Breast epithelium (tissue), 3 donors: ENCODE results near the gene FERMT1.

Source experiments
- POLR2A ChIP-seq: fragments of 450-650 bp; IDR thresholded peaks from one replicate; pipeline ENCODE4 v1.6.1; 2016; ENCODE audit warnings: antibody characterized with exemption, mild to moderate bottlenecking, moderate library complexity
- POLR2AphosphoS5 ChIP-seq, 3 donors: sonication (generic); formaldehyde crosslinking; IDR thresholded peaks; one replicate each; pipeline ENCODE4 v1.6.1; 2017; ENCODE audit warnings: antibody characterized with exemption in 3 of 3
- TF ChIP-seq, protein P1 (sequence below), 3 donors: fragments of 450-650 bp; IDR thresholded peaks; one replicate each; pipeline ENCODE4 v1.5.1; 2016 to 2017; ENCODE audit warnings: antibody characterized with exemption in 3 of 3, mild to moderate bottlenecking in 3 of 3, moderate library complexity in 3 of 3

GRCh38 chr20:6041808-6042265 is 81.0 kb downstream of the FERMT1 start:
- TF ChIP-seq POLR2AphosphoS5 (IDR thresholded peaks at IDR 0.05) (no peak), POLR2A (no peak)
- TF ChIP-seq, protein P1, sequence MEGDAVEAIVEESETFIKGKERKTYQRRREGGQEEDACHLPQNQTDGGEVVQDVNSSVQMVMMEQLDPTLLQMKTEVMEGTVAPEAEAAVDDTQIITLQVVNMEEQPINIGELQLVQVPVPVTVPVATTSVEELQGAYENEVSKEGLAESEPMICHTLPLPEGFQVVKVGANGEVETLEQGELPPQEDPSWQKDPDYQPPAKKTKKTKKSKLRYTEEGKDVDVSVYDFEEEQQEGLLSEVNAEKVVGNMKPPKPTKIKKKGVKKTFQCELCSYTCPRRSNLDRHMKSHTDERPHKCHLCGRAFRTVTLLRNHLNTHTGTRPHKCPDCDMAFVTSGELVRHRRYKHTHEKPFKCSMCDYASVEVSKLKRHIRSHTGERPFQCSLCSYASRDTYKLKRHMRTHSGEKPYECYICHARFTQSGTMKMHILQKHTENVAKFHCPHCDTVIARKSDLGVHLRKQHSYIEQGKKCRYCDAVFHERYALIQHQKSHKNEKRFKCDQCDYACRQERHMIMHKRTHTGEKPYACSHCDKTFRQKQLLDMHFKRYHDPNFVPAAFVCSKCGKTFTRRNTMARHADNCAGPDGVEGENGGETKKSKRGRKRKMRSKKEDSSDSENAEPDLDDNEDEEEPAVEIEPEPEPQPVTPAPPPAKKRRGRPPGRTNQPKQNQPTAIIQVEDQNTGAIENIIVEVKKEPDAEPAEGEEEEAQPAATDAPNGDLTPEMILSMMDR (IDR thresholded peaks at IDR 0.05) = no peak
